D341Med (cell line): Measurements from ENCODE around the gene CXXC1.
"Not testable (repeated sequence)": the region's sequence is repeated elsewhere in the genome, so short reads cannot be mapped to it uniquely, and the experiment has no call there.

ENCODE experiments used
- DNase-seq: peaks from one replicate; pipeline ENCODE4 v3.0.0; 2012; ENCODE audit warnings: low spot score

CXXC1 gene

GRCh38 chr18:50297621-50298442 lies 10.3 kb upstream of the CXXC1 start:
- no peak for DNase-seq

- no peak for DNase-seq
These were observed 5.5 kb upstream of the CXXC1 start for GRCh38 chr18:50293039-50293438.

- DNase-seq, result no peak
These were observed 1.6 kb upstream of the CXXC1 start for GRCh38 chr18:50289108-50289443.

GRCh38 chr18:50288348-50289107 lies 1.0 kb upstream of the CXXC1 start:
- DNase-seq, result not testable (repeated sequence)

GRCh38 chr18:50287028-50287440 lies 458 bp downstream of the CXXC1 start:
- no peak for DNase-seq

- no peak for DNase-seq
These were observed 983 bp downstream of the CXXC1 start for GRCh38 chr18:50286391-50287027.

- no peak for DNase-seq
These were observed 1.7 kb downstream of the CXXC1 start for GRCh38 chr18:50285631-50286321.

GRCh38 chr18:50285071-50285470 lies 2.4 kb downstream of the CXXC1 start:
- DNase-seq, result no peak

- no peak for DNase-seq
These were observed 3.1 kb downstream of the CXXC1 start for GRCh38 chr18:50284255-50284885.

GRCh38 chr18:50283469-50284209 lies 3.9 kb downstream of the CXXC1 start:
- DNase-seq, result no peak

- no peak for DNase-seq
These were observed 4.8 kb downstream of the CXXC1 start for GRCh38 chr18:50282521-50283335.

GRCh38 chr18:50281972-50282520 lies 5.4 kb downstream of the CXXC1 start:
- DNase-seq, result no peak

GRCh38 chr18:50281295-50281971 lies 6.1 kb downstream of the CXXC1 start, which contains the start of gene MBD1:
MBD1 (minus strand) TSS chr18:50281523; CDS start chr18:50279992, 1,531 bp downstream.
- peak; percentile 99 for DNase-seq

- DNase-seq, result no peak
These were observed 6.7 kb downstream of the CXXC1 start for GRCh38 chr18:50280707-50281294.

GRCh38 chr18:50279752-50280151 lies 7.7 kb downstream of the CXXC1 start:
- DNase-seq, result no peak

GRCh38 chr18:50277942-50278341 lies 9.6 kb downstream of the CXXC1 start:
- no peak for DNase-seq

- DNase-seq, result no peak
These were observed 11.0 kb downstream of the CXXC1 start for GRCh38 chr18:50276452-50276851.

- no peak for DNase-seq
These were observed 11.9 kb downstream of the CXXC1 start for GRCh38 chr18:50275503-50276036.

GRCh38 chr18:50274941-50275340 lies 12.6 kb downstream of the CXXC1 start:
- no peak for DNase-seq
